ENCODE results near the gene BMPR1A.

DNA sequence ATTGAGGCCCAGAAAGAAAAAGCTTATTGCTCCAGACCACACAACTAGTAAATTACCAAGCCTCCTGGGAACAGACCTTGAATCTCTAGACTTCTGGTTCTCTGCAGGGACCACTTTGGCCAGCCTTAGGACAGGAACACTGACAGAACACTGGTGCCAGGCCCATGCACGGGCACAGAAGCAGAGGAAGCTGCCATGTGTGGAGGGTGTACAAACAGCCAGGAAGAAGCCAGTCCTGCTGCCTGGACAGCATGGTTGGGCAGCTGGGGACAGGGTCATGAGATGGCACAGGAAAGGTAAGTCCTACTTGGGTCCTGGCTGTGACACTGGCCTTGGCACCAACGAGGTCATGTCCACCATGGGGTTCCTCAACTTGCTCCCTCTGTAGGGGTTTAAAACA lies 181.8 kb downstream of the BMPR1A start:
- no peak for TF ChIP-seq SETDB1 (CRISPR knock-in tag; IDR thresholded peaks at IDR 0.05; ENCODE audit: borderline replicate concordance)
- TF ChIP-seq ZNF331 (CRISPR knock-in tag; IDR thresholded peaks at IDR 0.05): no peak
- TF ChIP-seq MED8 (CRISPR knock-in tag; IDR thresholded peaks at IDR 0.05; ENCODE audit: insufficient replicate concordance): no peak
- TF ChIP-seq POLR2AphosphoS5 (IDR thresholded peaks at IDR 0.05; ENCODE audit: low read depth, low read length): no peak
- no peak for TF ChIP-seq ETV5 (CRISPR knock-in tag; IDR thresholded peaks at IDR 0.05; ENCODE audit: borderline replicate concordance)
- no peak for TF ChIP-seq ZBTB33 (CRISPR knock-in tag; IDR thresholded peaks at IDR 0.05)
- TF ChIP-seq JUN (CRISPR knock-in tag; IDR thresholded peaks at IDR 0.05): no peak
- TF ChIP-seq MZF1 (CRISPR knock-in tag; IDR thresholded peaks at IDR 0.05; ENCODE audit: borderline replicate concordance): no peak
- TF ChIP-seq KLF15 (CRISPR knock-in tag; IDR thresholded peaks at IDR 0.05; ENCODE audit: borderline replicate concordance): no peak
- TF ChIP-seq, protein P1, sequence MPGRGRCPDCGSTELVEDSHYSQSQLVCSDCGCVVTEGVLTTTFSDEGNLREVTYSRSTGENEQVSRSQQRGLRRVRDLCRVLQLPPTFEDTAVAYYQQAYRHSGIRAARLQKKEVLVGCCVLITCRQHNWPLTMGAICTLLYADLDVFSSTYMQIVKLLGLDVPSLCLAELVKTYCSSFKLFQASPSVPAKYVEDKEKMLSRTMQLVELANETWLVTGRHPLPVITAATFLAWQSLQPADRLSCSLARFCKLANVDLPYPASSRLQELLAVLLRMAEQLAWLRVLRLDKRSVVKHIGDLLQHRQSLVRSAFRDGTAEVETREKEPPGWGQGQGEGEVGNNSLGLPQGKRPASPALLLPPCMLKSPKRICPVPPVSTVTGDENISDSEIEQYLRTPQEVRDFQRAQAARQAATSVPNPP (CRISPR knock-in tag; IDR thresholded peaks at IDR 0.05): no peak
- TF ChIP-seq NR2C2 (CRISPR knock-in tag; IDR thresholded peaks at IDR 0.05; ENCODE audit: borderline replicate concordance): no peak
- TF ChIP-seq ATF1 (CRISPR knock-in tag; IDR thresholded peaks at IDR 0.05): no peak
- TF ChIP-seq POLR2A (IDR thresholded peaks at IDR 0.05; ENCODE audit: insufficient read depth in 1 of 2, low read depth in 2 of 2, low read length in 2 of 2): no peak

Measured in HepG2 (cell line).